Astrocyte of the cerebellum (primary cell): Measurements from ENCODE around the gene ERMN.

ENCODE experiments used
- DNase-seq: peaks from one replicate; pipeline ENCODE4 v3.0.0-alpha.2; 2011; ENCODE audit warnings: low read depth
- H3K4me3 ChIP-seq: 2 replicates; pipeline ENCODE4 v1.5.1; 2011; ENCODE audit warnings: mild to moderate bottlenecking, low read depth, low read length, moderate library complexity
- CTCF ChIP-seq: IDR thresholded peaks from 2 replicates; pipeline ENCODE4 v1.5.1; 2012; ENCODE audit warnings: low read length, low read depth, moderate library complexity, mild to moderate bottlenecking; ENCODE audit errors: missing control alignments
- in situ Hi-C: cut with HindIII; loops from 2 replicates; pipeline ENCODE4 v1.10.0; 2017; ENCODE audit warnings: low sequenced_read_pairs

ERMN gene

DNA sequence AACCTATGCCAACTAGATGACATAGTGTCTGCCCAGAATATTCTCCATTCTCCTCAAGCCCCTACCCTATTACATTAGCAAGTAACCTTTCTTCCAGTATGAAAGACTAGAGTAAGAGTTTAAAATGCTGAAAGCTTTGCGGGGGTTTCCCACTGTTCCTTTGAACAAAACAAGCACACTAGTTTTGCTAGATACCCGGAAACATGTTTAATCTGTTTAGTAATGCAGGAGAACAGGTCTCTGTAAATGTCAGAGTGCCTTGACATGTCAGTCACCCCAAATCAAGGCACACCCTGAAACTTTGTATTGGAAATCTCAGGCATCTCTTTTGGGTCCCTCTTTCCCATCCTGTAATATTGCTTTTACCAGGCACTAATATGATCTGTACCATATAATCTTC is 56.6 kb downstream of the ERMN start:
- no peak for TF ChIP-seq CTCF
- in situ Hi-C loops: no loop called here
- no peak for DNase-seq
- no peak overlapping the region for H3K4me3 ChIP-seq
